ENCODE results near the gene METTL25B. TPM values are rescaled to one million over a fixed set of nuclear protein-coding genes. Genes with fewer than 3 reads are reported as not detected.
A peak's percentile ranks its signal among the peaks of the same experiment; 100 is the strongest.

METTL25B gene
- total RNA-seq, 1 donor from 2014 or later, result 41.0 TPM

- Histone ChIP-seq H3K9me3 (no peaks in the 10 kb centered on the region), H3K4me1 (peaks cover 48% of the 10 kb centered on the region), H3K27me3 (ENCODE audit: low read depth) (no peaks in the 10 kb centered on the region), H3K4me3 (peak overlapping the region; percentile 90), H3K36me3 (peaks cover 47% of the 10 kb centered on the region), H3K27ac (no peak overlapping the region)
- ATAC-seq (peak; percentile 75 to 83), DNase-seq (peak; percentile 92)
- peak; percentile 97 for TF ChIP-seq CTCF (IDR thresholded peaks at IDR 0.05)
- intact Hi-C loops (cut with DNase I), result no loop called here
These were observed 2.5 kb upstream of the METTL25B start for GRCh38 chr1:156725683-156726280.

- no peaks in the 10 kb centered on the region for H3K27me3 ChIP-seq (ENCODE audit: low read depth)
- H3K27ac ChIP-seq, result no peak overlapping the region
- no peak for DNase-seq
- H3K9me3 ChIP-seq, result no peaks in the 10 kb centered on the region
- peaks cover 48% of the 10 kb centered on the region for H3K4me1 ChIP-seq
- H3K4me3 ChIP-seq, result peak overlapping the region; percentile 90
- ATAC-seq, result no peak
- intact Hi-C loops (cut with DNase I), result no loop called here
- peaks cover 38% of the 10 kb centered on the region for H3K36me3 ChIP-seq
- peak; percentile 35 for TF ChIP-seq CTCF (IDR thresholded peaks at IDR 0.05)
These were observed 1.6 kb upstream of the METTL25B start for GRCh38 chr1:156726549-156727226.

GRCh38 chr1:156727492-156727891, 777 bp upstream of the METTL25B start:
- DNase-seq (no peak), ATAC-seq (no peak)
- H3K4me1 ChIP-seq, result peaks cover 48% of the 10 kb centered on the region
- H3K27ac ChIP-seq, result peak overlapping the region; percentile 99
- peak overlapping the region; percentile 90 for H3K4me3 ChIP-seq
- H3K9me3 ChIP-seq, result no peaks in the 10 kb centered on the region
- no peaks in the 10 kb centered on the region for H3K27me3 ChIP-seq (ENCODE audit: low read depth)
- intact Hi-C loops (cut with DNase I), result no loop called here
- TF ChIP-seq CTCF (IDR thresholded peaks at IDR 0.05), result no peak
- H3K36me3 ChIP-seq, result peaks cover 37% of the 10 kb centered on the region

- Histone ChIP-seq H3K27me3 (ENCODE audit: low read depth) (no peaks in the 10 kb centered on the region), H3K4me1 (peaks cover 48% of the 10 kb centered on the region), H3K4me3 (peak within 1 kb of the TSS; percentile 90), H3K36me3 (peaks cover 37% of the 10 kb centered on the region), H3K9me3 (no peaks in the 10 kb centered on the region), H3K27ac (peak within 1 kb of the TSS; percentile 99)
- peak; percentile 99 for DNase-seq
- intact Hi-C loops (cut with DNase I), result no loop called here
- ATAC-seq, result peak; percentile 97
- TF ChIP-seq CTCF (IDR thresholded peaks at IDR 0.05), result no peak
These were observed 562 bp downstream of the METTL25B start, which contains the start of gene ISG20L2 for GRCh38 chr1:156728599-156729462. TSS of gene ISG20L2 (minus strand) at chr1:156728766. CDS start at chr1:156727652, 1,114 bp downstream.

- H3K4me3 ChIP-seq, result no peak overlapping the region
- TF ChIP-seq CTCF (IDR thresholded peaks at IDR 0.05), result no peak
- intact Hi-C loops (cut with DNase I), result no loop called here
- H3K27me3 ChIP-seq (ENCODE audit: low read depth), result no peaks in the 10 kb centered on the region
- DNase-seq (no peak), ATAC-seq (no peak)
- peaks cover 59% of the 10 kb centered on the region for H3K36me3 ChIP-seq
- peaks cover 9% of the 10 kb centered on the region for H3K4me1 ChIP-seq
- no peaks in the 10 kb centered on the region for H3K9me3 ChIP-seq
- H3K27ac ChIP-seq, result no peak overlapping the region
These were observed 5.8 kb downstream of the METTL25B start for GRCh38 chr1:156733989-156734584.

All from lower lobe of right lung (tissue), 2 donors.